Stimulated activated CD4-positive, alpha-beta T cell treated with anti-CD3 and anti-CD28 coated beads, TNF-alpha, amount 100 ng/mL, for 1 hour (primary cell): ENCODE results near the gene SUPT16H.
A peak's percentile ranks its signal among the peaks of the same experiment; 100 is the strongest.
"Not testable (repeated sequence)": the region's sequence is repeated elsewhere in the genome, so short reads cannot be mapped to it uniquely, and the experiment has no call there.

Experiments
- DNase-seq, 3 donors: peaks; one replicate each; pipeline ENCODE4 v3.0.0-alpha.2; 2020; ENCODE audit warnings: low read depth in 3 of 3, low spot score in 1 of 3

Gene SUPT16H

GRCh38 chr14:21383848-21384493 is at the start of gene SUPT16H:
Gene SUPT16H, minus strand, starts transcription at chr14:21384019. Its CDS starts 92 bp downstream, at chr14:21383927.
- peak; percentile 75 to 83 (median 76) for DNase-seq

- DNase-seq, result no peak
These were observed 47.3 kb upstream of the SUPT16H start for GRCh38 chr14:21431126-21431525.

DNA sequence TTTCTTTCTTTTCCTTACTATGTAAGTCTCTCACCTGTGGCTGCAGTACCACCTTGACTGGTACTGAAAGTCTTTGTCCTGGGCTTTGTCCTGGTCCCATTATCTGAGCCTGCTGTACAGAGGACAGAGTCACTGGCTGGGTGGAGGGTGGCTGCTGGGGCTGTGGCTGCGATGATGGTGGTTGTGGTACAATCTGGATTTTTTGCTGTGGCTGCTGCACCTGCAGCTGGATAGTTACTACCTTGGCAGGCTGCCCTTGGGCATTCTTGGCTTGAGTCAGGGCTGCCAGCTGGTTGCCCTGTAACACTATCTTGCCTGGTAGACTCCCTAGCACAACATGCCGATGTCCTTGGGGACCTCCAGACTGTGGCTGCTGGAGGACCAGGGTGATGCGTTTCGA is 45.1 kb upstream of the SUPT16H start:
- DNase-seq, result no peak

- no peak for DNase-seq
These were observed 42.9 kb upstream of the SUPT16H start for GRCh38 chr14:21426692-21427091.

GRCh38 chr14:21419528-21419927 is 35.7 kb upstream of the SUPT16H start:
- DNase-seq, result no peak

DNA sequence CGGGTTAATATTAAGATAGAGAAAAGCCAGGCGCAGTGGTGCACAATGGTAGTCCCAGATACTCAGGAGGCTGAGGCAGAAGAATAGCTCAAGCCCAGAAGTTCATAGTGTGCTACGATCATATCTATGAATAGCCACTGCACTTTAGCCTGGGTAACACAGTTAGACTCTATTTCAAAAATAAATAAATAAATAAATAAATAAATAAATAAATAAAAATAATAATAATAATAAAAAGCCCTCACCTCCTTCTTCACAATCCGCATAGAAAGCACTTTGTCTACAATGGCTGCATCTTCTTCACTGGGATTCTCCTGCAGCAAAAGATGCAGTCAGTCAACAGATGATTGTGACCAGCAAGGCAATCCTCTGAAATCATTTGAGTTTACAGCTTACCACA is 31.5 kb upstream of the SUPT16H start:
- no peak for DNase-seq

- no peak for DNase-seq
These were observed 30.4 kb upstream of the SUPT16H start for GRCh38 chr14:21414137-21414631.

GRCh38 chr14:21408147-21408546 is 24.3 kb upstream of the SUPT16H start:
- DNase-seq, result no peak

GRCh38 chr14:21406213-21406612 is 22.4 kb upstream of the SUPT16H start:
- DNase-seq, result no peak

- no peak for DNase-seq
These were observed 21.3 kb upstream of the SUPT16H start for GRCh38 chr14:21405097-21405496.

- DNase-seq, result no peak
These were observed 15.6 kb upstream of the SUPT16H start for GRCh38 chr14:21399311-21399870.

- DNase-seq, result no peak
These were observed 15.1 kb upstream of the SUPT16H start for GRCh38 chr14:21398901-21399300.

DNA sequence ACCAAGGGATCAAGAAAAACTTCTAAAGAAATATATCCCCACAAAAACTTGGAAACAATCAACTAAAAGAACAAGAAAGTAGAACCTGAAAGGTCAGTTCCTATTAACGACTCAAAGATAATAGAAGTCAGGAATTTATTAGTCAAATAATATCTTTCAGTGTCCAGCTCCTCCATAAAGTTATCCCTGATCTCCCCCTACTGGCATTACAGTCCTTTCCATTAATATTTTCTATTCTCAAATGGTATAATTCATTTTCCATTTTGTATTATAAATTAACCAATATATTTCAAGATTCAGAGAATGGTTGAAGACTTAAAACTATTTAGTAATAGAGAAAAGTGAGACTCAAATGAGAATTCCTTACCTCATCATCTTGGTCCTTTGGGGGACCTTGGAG is 11.6 kb upstream of the SUPT16H start:
- DNase-seq, result no peak

DNA sequence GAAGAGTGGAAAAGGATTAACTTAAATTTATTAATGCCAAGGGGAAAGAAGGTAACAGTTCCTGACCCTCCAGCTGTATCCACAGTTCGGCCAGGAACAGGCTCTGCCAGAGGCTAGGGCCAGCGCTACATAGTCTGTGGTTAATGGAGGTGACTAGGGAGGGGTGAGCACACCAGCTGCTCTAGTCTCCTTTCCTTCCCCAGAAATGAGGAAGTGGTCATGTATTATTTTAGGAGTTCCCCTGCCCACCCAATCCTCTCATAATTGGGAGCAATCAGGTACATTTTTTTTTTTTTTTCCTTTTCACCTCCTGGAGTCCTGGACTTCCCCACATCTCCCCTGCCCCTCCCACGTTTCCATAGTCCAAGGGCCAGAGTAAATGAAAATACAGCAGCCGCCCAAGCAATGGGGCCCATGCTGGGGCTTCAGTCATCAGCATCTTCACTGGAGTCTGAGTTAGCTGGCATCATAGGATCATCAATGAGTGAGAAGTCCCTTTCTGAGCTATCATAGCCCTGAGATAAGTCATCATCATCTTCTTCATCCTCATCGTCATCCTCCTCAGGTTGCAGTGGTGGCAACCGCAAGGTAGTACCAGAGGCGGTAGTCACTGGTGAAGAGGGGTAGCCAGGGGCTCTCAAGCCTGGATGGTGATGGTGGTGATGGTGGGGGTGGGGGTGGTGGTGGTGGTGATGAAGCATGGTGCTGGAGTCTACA is 1.5 kb upstream of the SUPT16H start:
- DNase-seq, result no peak

- DNase-seq, result no peak
These were observed 654 bp upstream of the SUPT16H start for GRCh38 chr14:21384494-21384851.

DNA sequence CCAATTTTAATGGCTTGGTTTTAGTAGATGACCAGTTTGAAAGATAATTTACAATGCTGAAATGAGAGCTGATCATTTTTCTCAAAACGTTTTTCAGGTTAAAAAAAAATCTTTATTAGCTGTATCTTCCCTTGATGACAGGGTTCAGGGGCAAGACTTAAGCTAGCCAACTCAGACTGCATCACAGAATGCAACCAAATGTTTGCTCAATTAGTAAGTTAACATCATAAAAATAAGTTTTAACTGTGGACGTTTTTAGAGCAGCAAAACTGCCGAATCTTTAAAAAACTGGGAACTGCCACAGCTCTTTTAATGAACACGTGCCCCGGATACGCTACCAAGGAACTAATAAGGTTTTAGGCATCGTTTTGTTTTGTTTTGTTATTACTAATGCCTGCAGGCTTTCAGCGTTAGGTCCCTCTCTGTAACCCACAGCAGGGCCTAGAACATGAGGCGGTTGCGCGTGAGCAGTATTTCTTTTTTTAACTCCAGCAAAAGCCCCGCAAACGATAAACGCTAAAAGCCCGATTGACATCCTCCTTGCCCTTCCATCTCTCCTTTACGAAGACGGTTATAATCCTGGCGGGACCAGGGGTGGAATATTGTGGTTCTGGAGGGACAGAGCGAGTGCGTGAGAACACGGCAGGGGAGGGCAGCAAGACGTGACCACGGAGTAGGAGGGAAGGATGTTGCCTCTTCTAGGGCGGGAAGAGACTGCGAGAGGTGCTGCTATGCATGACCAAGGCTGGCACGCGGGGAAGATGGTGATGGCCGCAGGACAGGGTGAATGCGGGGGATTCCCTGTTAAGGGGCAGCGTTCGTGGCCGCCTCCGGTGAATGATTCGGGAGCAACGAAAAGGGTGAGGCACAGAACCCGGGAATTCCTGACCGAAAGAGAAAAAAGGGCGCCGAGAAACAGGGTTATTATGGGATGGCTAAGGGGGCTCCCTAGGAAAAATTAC is 652 bp downstream of the SUPT16H start:
- DNase-seq, result peak in 2 of 3 donors; percentile 9 to 22

DNA sequence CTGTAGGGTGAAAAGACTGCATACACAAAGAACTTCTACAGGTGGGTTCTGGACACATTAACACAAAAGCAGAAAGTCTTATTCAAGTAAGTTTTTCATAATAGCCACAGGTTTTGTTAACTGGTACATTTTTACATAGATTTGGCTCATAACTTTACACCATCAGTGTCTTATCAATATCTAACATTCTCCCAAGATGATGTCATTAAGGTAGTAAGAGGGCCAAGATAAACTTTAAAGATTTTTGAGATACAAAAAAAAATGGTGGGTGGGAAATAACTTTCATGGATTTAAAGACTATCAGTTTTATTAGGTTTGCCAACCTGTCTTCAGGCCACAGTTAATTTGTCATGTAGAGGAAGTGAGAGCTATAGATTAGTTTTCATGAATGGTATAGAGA is 1.7 kb downstream of the SUPT16H start:
- no peak for DNase-seq

GRCh38 chr14:21379338-21379737 is 4.5 kb downstream of the SUPT16H start:
- no peak for DNase-seq

DNA sequence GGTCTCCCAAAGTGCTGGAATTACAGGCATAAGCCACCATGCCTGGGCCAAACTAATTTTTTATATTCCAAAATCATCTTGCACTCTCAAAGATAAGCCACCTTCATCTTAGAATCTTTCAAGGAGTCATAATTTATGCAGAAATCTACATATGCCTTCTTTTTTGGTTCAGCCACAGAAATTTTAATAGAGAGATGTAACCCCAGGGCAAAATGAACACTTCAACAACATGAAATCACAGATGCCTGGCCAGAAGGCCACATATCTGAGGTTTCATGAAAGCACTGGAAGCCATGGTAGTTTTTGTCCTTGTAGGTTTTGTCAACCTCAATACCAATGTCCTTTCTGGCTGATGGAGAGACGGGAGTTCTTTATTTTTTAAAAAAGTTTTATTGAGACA is 9.8 kb downstream of the SUPT16H start:
- no peak for DNase-seq

DNA sequence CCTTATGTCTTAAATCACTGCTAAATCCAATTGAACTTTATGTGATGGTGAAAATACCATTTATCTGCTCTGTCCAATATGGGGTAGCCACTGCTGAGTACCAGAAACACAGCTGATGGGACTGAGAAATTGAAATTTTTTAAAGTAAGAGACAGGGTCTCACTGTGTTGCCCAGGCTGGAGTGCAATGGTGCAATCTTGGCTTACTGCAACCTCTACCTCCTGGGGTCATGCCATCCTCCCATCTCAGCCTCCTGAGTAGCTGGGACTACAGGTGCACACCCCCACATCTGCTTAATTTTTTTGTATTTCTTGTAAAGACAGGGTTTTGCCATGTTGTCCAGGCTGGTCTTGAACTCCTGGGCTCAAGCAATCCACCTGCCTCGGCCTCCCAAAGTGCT is 11.0 kb downstream of the SUPT16H start:
- DNase-seq, result not testable (repeated sequence)

DNA sequence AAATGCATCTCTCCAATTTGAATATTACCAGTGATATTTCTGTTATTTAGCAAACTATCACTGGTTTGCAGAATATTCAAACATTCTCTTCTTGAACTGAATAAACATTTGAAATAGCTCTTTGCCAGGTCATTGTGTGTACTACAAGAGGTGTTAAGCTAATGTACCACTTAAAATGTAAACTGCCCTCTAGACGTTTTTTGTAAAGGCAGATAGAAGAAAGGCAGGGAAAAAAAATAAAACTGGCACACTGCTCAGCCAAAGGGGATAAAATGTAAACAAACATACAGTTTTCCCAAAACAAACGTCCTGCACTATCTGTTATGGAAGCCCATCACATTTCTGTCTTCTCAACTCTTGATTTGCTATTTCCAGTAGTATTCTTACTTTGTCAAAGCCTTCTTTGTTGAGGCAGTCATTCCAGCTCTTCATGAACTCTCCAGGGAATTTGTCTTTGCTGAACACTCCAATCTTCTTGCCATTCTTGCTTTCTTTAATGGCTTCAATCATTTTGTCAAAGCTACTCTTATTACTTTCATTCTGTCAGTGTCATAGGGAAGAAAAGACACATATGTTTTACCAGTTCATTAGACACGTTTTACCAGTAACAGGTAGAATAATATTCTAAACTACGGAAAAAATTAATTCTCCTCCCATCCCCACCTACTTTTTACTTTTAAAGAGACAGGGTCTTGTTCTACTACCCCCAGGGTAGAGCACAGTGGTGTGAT is 13.7 kb downstream of the SUPT16H start:
- no peak for DNase-seq
